MCF 10A (cell line): ENCODE measurements around the gene CNBP. TPM values are rescaled to one million over a fixed set of nuclear protein-coding genes. Genes with fewer than 3 reads are reported as not detected.
"Not testable (repeated sequence)": the region's sequence is repeated elsewhere in the genome, so short reads cannot be mapped to it uniquely, and the experiment has no call there.

Experiments used
- BruUV-seq: library from RNA; stranded (reverse); fragments of 400-500 nt; replicated peaks from 2 replicates; lab custom pipeline; 2021; lab: Mats Ljungman, UMichigan
- CTCF ChIA-PET: fragments of 300-600 bp; sonication (Branson Sonifier 250); formaldehyde crosslinking; extraction: SDS; loops from one replicate; lab custom pipeline; 2021; ENCODE audit warnings: antibody characterized with exemption, inconsistent platforms; lab: Yijun Ruan, JAX
- POLR2A ChIA-PET: fragments of 300-600, 350-650 bp; sonication (Branson Sonifier 250); formaldehyde crosslinking; extraction: SDS; loops from one replicate; lab custom pipeline; 2020; ENCODE audit warnings: antibody characterized with exemption, inconsistent platforms; lab: Yijun Ruan, JAX
- DNase-seq: peaks from one replicate; pipeline ENCODE4 v3.0.0-alpha.2; 2018; ENCODE audit not compliant: unreplicated experiment
- H3K27ac Mint-ChIP-seq: one replicate; pipeline ENCODE4 v1.8.0; 2022; ENCODE audit warnings: mild to moderate bottlenecking, low read depth, mixed read lengths; ENCODE audit not compliant: unreplicated experiment
- H3K27me3 Mint-ChIP-seq: one replicate; pipeline ENCODE4 v1.8.0; 2022; ENCODE audit warnings: mixed read lengths; ENCODE audit not compliant: insufficient read depth, unreplicated experiment
- H3K36me3 Mint-ChIP-seq: one replicate; pipeline ENCODE4 v1.8.0; 2022; ENCODE audit warnings: mild to moderate bottlenecking, moderate library complexity, mixed read lengths; ENCODE audit not compliant: insufficient read depth, unreplicated experiment
- H3K4me1 Mint-ChIP-seq: one replicate; pipeline ENCODE4 v1.8.0; 2022; ENCODE audit warnings: mixed read lengths; ENCODE audit not compliant: insufficient read depth, unreplicated experiment
- H3K4me3 Mint-ChIP-seq: one replicate; pipeline ENCODE4 v1.8.0; 2022; ENCODE audit warnings: mild to moderate bottlenecking, moderate library complexity, mixed read lengths; ENCODE audit not compliant: unreplicated experiment
- H3K9me3 Mint-ChIP-seq: one replicate; pipeline ENCODE4 v1.8.0; 2022; ENCODE audit warnings: mixed read lengths; ENCODE audit not compliant: unreplicated experiment
- CTCF ChIP-seq: fragments of 200-600 bp; IDR thresholded peaks from one replicate; pipeline ENCODE4 v1.8.0; 2022; ENCODE audit warnings: antibody characterized with exemption, mild to moderate bottlenecking; ENCODE audit not compliant: unreplicated experiment
- intact Hi-C: fragments of 100-400 bp; cut with micrococcal nuclease; formaldehyde crosslinking; loops from 2 replicates; pipeline ENCODE4 v1.14.1; 2022
- total RNA-seq: library from RNA; stranded (reverse); gene quantifications from 2 replicates; pipeline ENCODE4 v1.2.3, GENCODE V29; 2022

CNBP gene
- total RNA-seq, 1 experiment from 2014 or later: 519 TPM

- ChIA-PET POLR2A (interaction anchor here (1.0 kb wide), 1 partner anchor 40 kb away, joined by 5 read pairs; no protein-coding TSS in a partner anchor), CTCF (interaction anchor here (0.5 to 1.1 kb wide), 2 partner anchors 20 to 30 kb away, joined by 3 read pairs; no protein-coding TSS in a partner anchor)
- intact Hi-C loops: no loop called here
Measured at GRCh38 chr3:129199366-129199765, 15.7 kb upstream of the CNBP start.

GRCh38 chr3:129197321-129197720 is 13.6 kb upstream of the CNBP start:
- H3K27ac Mint-ChIP-seq: peak overlapping the region; percentile 57
- POLR2A ChIA-PET: interaction anchor here (1.6 to 5.6 kb wide), 11 partner anchors 7 to 118 kb away, joined by 6 to 186 read pairs (median 32); partner anchors contain the start of genes CNBP and COPG1
- CTCF ChIA-PET: interaction anchor here (1.4 to 4.4 kb wide), 2 partner anchors 19 to 48 kb away, joined by 3 to 39 read pairs; no protein-coding TSS in a partner anchor
- no peak for TF ChIP-seq CTCF
- no peaks in the 10 kb centered on the region for H3K36me3 Mint-ChIP-seq
- no TSS peak for BruUV-seq
- no peak for DNase-seq
- H3K4me1 Mint-ChIP-seq: peaks cover 9% of the 10 kb centered on the region
- no peaks in the 10 kb centered on the region for H3K9me3 Mint-ChIP-seq
- H3K27me3 Mint-ChIP-seq: no peaks in the 10 kb centered on the region
- intact Hi-C loops: no loop called here
- no peak overlapping the region for H3K4me3 Mint-ChIP-seq

More at GRCh38 chr3:129199366-129199765, 15.7 kb upstream of the CNBP start:
- Mint-ChIP-seq H3K27ac (no peak overlapping the region), H3K4me3 (no peak overlapping the region), H3K36me3 (no peaks in the 10 kb centered on the region), H3K9me3 (no peaks in the 10 kb centered on the region), H3K27me3 (no peaks in the 10 kb centered on the region), H3K4me1 (peaks cover 9% of the 10 kb centered on the region)
- TF ChIP-seq CTCF: no peak
- BruUV-seq: no TSS peak
- DNase-seq: no peak

GRCh38 chr3:129196601-129197000 is 12.9 kb upstream of the CNBP start:
- no peak overlapping the region for H3K4me3 Mint-ChIP-seq
- H3K36me3 Mint-ChIP-seq: no peaks in the 10 kb centered on the region
- ChIA-PET POLR2A (interaction anchor here (1.0 to 5.6 kb wide), 19 partner anchors 8 to 243 kb away, joined by 4 to 186 read pairs (median 10); partner anchors contain the start of genes CNBP, COPG1, IFT122 and MBD4), CTCF (interaction anchor here (0.7 to 4.4 kb wide), 9 partner anchors 10 to 227 kb away, joined by 3 to 39 read pairs (median 4); no protein-coding TSS in a partner anchor)
- H3K4me1 Mint-ChIP-seq: peaks cover 9% of the 10 kb centered on the region
- no TSS peak for BruUV-seq
- no peak for DNase-seq
- H3K27ac Mint-ChIP-seq: peak overlapping the region; percentile 57
- TF ChIP-seq CTCF: no peak
- intact Hi-C loops: no loop called here
- H3K9me3 Mint-ChIP-seq: no peaks in the 10 kb centered on the region
- no peaks in the 10 kb centered on the region for H3K27me3 Mint-ChIP-seq

- Mint-ChIP-seq H3K27ac (peak overlapping the region; percentile 57), H3K9me3 (no peaks in the 10 kb centered on the region), H3K4me3 (peak overlapping the region; percentile 50), H3K27me3 (no peaks in the 10 kb centered on the region), H3K36me3 (no peaks in the 10 kb centered on the region), H3K4me1 (peaks cover 9% of the 10 kb centered on the region)
- BruUV-seq: no TSS peak
- POLR2A ChIA-PET: interaction anchor here (0.7 to 5.6 kb wide), 24 partner anchors 9 to 317 kb away, joined by 3 to 186 read pairs (median 7); partner anchors contain the start of genes ACAD9, CNBP, COPG1 and IFT122
- CTCF ChIA-PET: interaction anchor here (0.6 to 4.4 kb wide), 13 partner anchors 9 to 226 kb away, joined by 3 to 39 read pairs (median 3); no protein-coding TSS in a partner anchor
- no peak for TF ChIP-seq CTCF
- intact Hi-C loops: loop anchor here (1.0 kb wide), 1 partner anchor 50 kb away; no protein-coding TSS in a partner anchor
- peak; percentile 83 for DNase-seq
Measured at GRCh38 chr3:129195731-129196256, 12.1 kb upstream of the CNBP start.

GRCh38 chr3:129189793-129190192 is 6.1 kb upstream of the CNBP start:
- H3K4me1 Mint-ChIP-seq, intact Hi-C loops, H3K4me3 Mint-ChIP-seq, H3K36me3 Mint-ChIP-seq, H3K9me3 Mint-ChIP-seq, DNase-seq, H3K27ac Mint-ChIP-seq, H3K27me3 Mint-ChIP-seq, BruUV-seq: not testable (repeated sequence)
- ChIA-PET POLR2A (interaction anchor here (0.6 to 2.2 kb wide), 3 partner anchors 11 to 21 kb away, joined by 3 to 5 read pairs (median 3); no protein-coding TSS in a partner anchor), CTCF (interaction anchor here (0.8 to 1.5 kb wide), 3 partner anchors 12 to 60 kb away, joined by 3 to 5 read pairs (median 4); partner anchors contain the start of gene COPG1)
